Measurements from ENCODE around the gene MORN1. TPM values are rescaled to one million over a fixed set of nuclear protein-coding genes. Genes with fewer than 3 reads are reported as not detected.

MORN1 gene
- total and polyA plus RNA-seq, 4 donors: 2.3 to 6.9 (median 3.6) TPM

- TF ChIP-seq SP1 (IDR thresholded peaks at IDR 0.05): no peak
- TF ChIP-seq EGR1 (IDR thresholded peaks at IDR 0.05; ENCODE audit: low read depth in 2 of 2): no peak
- no peak for TF ChIP-seq RAD21 (IDR thresholded peaks at IDR 0.05)
- no peak for TF ChIP-seq CTCF (IDR thresholded peaks at IDR 0.05; ENCODE audit: low read depth, low read length, missing input control)
- TF ChIP-seq JUND (IDR thresholded peaks at IDR 0.05): no peak
- no peak for TF ChIP-seq FOXA2 (IDR thresholded peaks at IDR 0.05)
- TF ChIP-seq, protein P1, sequence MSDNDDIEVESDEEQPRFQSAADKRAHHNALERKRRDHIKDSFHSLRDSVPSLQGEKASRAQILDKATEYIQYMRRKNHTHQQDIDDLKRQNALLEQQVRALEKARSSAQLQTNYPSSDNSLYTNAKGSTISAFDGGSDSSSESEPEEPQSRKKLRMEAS (IDR thresholded peaks at IDR 0.05): no peak
- TF ChIP-seq TAF1 (conservative IDR thresholded peaks at IDR 0.05): no peak
- no peak for TF ChIP-seq GABPA (IDR thresholded peaks at IDR 0.05 in 1 of 2, conservative IDR thresholded peaks at IDR 0.05 in 1 of 2)
- TF ChIP-seq, protein P2, sequence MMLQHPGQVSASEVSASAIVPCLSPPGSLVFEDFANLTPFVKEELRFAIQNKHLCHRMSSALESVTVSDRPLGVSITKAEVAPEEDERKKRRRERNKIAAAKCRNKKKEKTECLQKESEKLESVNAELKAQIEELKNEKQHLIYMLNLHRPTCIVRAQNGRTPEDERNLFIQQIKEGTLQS (IDR thresholded peaks at IDR 0.05): no peak
- TF ChIP-seq REST (IDR thresholded peaks at IDR 0.05): no peak
- no peak for TF ChIP-seq HNF4G (IDR thresholded peaks at IDR 0.05)
- no peak for TF ChIP-seq YY1 (IDR thresholded peaks at IDR 0.05)
- TF ChIP-seq, protein P3, sequence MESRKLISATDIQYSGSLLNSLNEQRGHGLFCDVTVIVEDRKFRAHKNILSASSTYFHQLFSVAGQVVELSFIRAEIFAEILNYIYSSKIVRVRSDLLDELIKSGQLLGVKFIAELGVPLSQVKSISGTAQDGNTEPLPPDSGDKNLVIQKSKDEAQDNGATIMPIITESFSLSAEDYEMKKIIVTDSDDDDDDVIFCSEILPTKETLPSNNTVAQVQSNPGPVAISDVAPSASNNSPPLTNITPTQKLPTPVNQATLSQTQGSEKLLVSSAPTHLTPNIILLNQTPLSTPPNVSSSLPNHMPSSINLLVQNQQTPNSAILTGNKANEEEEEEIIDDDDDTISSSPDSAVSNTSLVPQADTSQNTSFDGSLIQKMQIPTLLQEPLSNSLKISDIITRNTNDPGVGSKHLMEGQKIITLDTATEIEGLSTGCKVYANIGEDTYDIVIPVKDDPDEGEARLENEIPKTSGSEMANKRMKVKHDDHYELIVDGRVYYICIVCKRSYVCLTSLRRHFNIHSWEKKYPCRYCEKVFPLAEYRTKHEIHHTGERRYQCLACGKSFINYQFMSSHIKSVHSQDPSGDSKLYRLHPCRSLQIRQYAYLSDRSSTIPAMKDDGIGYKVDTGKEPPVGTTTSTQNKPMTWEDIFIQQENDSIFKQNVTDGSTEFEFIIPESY (IDR thresholded peaks at IDR 0.05): no peak
- H3K9me3 ChIP-seq (ENCODE audit: control insufficient read depth in 4 of 4, low read length in 3 of 4): no peaks in the 10 kb centered on the region
- no peaks in the 10 kb centered on the region for H3K27me3 ChIP-seq (ENCODE audit: control insufficient read depth in 4 of 4, insufficient read depth in 4 of 4, low read length in 3 of 4)
- 97% methylated on average over 30 of the region's 30 CpGs for WGBS
- no peak overlapping the region for H3K4me3 ChIP-seq (ENCODE audit: low read depth in 1 of 3, low read length in 3 of 3)
- no peak overlapping the region for H3K9ac ChIP-seq (ENCODE audit: low read depth in 1 of 2, low read length in 2 of 2)
- H3K27ac ChIP-seq (ENCODE audit: low read depth in 1 of 2, low read length in 2 of 2): no peak overlapping the region
- H3K4me1 ChIP-seq (ENCODE audit: control insufficient read depth in 4 of 4, insufficient read depth in 4 of 4, low read length in 3 of 4): peaks cover 0 to 13% (median 10%) of the 10 kb centered on the region in 4 donors
- no peaks in the 10 kb centered on the region for H3K36me3 ChIP-seq (ENCODE audit: control insufficient read depth in 4 of 4, insufficient read depth in 3 of 4, low read depth in 1 of 4, low read length in 3 of 4)
- DNase-seq (ENCODE audit: low spot score): no peak
Measured at GRCh38 chr1:2386636-2387611, 4.4 kb downstream of the MORN1 start.

All from liver (tissue), 9 donors.